GM19328 (cell line): ENCODE data around the gene CTBS.
"Not testable (repeated sequence)": the region's sequence is repeated elsewhere in the genome, so short reads cannot be mapped to it uniquely, and the experiment has no call there.

Experiments
- ATAC-seq: cut with Tn5 transposase; IDR thresholded peaks from one replicate; pipeline ENCODE4 v1.9.1; 2021; ENCODE audit warnings: mild to moderate bottlenecking, moderate library complexity; ENCODE audit not compliant: unreplicated experiment

Gene CTBS

DNA sequence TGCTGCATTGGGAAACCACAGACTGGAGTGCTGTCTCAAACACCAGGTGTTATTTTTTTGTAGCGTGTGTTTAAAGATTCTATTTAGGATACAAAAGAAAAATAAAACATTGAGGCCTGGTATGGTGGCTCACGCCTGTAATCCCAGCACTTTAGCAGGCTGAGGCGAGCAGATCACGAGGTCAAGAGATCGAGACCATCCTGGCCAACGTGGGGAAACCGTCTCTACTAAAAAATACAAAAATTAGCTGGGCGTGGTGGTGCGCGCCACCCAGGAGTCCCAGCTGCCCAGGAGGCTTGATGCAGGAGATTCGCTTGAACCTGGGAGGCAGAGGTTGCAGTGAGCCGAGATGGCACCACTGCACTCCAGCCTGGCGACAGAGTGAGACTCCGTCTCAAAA, 66.4 kb downstream of the CTBS start:
- ATAC-seq, result not testable (repeated sequence)

DNA sequence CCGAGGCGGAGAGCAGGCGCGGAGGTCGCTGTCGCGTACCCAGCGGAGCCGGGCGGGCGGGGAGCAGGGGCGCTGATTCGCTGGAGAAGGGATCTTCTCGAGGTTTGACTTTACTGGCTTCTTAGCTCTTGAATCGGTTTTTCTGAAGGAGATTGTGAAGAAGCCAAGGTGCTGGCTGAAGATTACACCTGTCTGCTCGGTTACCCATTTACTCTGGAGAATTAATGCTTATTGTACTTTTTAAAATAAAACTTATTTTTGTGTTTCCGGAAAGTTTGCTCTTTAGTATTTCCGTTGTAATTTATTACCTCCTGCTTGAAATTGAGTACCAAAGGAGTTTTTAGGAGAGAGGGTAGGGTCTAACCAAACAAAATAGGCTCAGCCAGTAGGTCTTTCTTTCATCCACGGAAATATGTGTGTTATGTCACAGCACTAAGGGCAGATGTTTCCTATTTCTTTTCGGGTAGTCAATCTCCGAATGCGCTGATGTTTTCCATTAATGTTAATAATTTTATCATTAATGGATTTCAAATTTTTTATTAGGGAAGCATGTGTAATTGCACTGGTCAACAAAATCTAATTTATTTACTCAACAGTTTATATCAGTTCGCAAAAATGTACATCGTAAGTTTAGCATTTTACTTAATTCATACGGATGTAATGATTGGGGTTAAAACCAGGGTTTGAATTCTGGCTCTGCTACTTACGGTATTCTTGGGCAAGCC, 67.3 kb downstream of the CTBS start:
- no peak for ATAC-seq

DNA sequence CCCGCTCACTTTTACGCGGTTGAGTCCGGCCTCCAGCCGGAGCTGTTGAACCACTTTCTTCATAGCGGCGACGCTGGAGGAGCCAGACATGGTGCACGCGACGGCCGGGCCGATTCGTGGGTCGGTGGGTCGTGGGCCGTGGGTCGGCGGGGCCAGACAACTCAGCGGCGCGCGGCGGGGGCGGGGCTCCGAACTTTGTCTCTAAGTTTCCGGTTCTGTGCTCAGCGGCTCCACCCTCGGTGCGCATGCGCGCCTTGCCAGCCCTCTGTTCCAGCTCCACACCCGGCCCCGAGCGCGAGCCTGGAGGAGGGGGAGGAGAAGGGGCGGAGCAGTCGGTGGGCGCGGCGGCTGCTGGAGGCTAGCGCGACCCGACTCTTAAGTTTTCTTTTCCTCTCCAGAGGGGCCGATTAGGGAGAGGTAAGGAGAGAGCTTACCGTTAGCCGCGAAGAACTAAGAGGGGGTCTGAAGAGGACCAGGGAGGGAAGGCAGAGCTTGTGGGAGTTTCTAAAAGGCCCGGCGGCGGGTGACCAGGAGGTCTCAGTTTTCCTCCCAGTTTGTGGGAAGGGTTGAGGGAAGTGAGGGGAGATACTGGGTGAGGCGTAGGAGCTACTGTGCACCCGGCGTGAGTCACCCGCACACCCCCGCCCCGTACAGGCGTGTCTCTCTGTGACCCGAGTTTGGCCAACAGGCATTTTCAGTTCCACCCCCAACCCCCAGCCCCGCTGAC, 68.1 kb downstream of the CTBS start, which contains the start of the genes GNG5 and SPATA1:
GNG5 (minus strand) TSS at position 580 of the 727 bp plus-strand sequence; CDS start at position 90, 490 bp downstream.
SPATA1 (plus strand) TSS at position 385 of the 727 bp plus-strand sequence. CDS start 9,974 bp downstream, outside the sequence.
- ATAC-seq, result peak; percentile 80

DNA sequence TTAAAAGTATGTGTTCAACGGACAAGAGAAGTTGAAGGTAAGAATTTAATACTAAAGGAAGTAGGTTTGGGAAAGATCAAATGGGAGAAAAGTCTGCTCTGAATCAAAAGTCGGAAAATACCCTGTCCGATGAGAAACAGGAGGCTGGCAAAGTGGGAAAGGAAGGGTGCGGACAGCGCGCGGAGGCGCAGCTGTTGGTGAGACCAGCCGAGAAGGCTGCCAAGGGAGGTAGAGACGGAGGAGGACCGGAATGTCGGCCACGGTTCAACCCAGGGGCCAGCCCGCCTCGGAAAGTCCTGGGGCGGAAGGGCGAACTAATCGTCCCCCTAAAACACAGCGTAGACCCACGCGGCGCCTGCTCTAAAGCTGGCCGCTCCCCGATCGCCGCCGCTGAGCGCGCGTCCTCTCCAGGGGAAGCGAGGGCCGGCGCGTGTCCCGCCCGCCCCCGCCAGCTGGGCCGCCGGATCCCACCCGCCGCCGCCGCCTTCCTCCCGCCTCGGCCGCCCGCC, 68.7 kb downstream of the CTBS start:
- peak; percentile 29 for ATAC-seq

DNA sequence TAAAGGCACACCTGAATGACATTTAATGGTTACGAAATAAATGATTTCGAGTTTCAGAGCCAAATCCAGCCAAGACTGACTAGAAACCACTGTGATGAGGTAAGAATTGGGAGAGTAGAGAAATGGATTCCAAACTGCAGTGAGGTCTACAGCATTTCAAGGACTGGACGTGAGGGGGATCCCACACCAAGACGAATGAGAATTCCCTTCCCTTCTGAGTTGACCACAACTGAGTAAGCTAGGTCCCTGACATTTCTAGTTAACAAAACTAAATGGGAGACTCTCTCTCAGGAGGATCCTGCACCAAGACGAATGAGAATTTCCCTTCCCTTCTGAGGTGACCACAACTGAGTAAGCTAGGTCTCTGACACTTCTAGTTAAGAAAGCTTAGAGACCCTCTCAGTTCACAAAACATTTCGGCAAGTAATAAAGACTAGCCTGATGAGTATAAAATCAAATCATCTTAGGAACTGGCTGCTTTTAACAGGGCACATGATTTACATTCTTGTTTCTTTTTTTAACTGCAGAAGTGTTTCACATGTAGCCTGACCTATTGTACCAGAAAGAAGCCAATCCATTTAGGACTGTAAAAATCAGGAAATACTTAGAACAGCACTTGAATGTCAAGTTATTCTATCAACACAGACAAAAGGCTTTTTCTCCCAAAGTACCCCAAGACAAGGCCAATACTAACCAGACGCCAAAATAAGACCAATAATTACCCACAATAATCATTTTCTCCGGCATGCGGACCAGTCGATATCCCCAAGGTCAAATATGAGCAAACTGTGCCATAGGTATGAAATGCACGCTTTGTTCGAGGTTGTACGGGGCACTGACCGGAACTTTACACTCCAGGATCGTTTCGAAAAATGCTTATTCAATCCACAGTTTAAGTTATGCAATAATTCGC, 69.4 kb downstream of the CTBS start:
- ATAC-seq, result no peak

DNA sequence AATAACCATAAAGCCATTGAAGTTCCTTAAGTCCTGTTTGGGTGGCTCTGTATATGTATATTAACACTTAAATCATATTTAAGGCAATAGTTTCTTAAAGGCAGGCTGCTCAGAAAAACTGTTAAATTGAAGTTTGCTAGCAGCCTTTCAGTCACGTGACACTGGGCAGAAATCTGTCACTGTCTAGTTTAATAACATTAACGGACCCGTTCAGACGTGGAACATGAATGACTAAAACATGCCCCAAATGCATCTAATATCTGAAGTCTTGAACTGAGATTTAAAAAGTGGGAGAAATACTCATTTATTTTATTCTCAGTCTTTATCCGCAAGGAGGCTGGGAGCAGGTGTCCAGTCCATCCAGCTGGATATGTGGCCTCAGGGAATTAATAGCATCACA, 71.3 kb downstream of the CTBS start:
- no peak for ATAC-seq
